Measurements from ENCODE around the gene SNAI1.

DNA sequence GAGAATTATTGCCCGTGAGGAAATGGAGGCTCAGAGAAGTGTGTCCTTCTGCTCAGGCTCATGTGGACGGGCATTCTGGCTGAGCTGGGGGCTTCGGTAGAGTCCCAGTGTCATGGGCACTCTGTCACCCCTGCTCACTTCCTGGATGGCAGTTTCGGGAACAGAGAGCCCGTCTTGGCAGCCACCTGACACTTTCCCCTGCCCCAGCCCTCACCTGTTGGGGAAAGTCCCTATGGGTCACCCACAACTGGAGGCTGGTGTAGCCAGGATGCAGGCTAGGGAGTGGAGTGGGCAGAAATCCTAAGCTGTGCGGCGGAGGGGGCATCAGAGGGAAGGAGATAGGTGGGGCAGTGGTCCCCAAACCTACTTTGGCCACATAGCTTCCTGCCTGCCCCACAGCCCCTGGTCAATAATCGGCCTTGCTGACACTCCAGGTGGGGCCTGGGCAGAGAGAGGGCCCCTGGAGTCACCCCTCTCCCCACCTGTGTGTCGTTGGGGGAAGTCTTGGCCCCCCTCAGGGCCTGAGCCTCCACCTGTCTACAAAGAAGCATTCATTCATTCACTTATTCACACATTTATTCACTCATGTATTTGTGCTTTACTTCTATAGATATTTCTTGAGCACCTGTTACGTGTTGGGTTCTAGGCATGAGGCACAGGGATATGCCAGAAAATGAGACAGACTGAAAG lies 40.5 kb downstream of the SNAI1 start:
- TF ChIP-seq, protein P1, sequence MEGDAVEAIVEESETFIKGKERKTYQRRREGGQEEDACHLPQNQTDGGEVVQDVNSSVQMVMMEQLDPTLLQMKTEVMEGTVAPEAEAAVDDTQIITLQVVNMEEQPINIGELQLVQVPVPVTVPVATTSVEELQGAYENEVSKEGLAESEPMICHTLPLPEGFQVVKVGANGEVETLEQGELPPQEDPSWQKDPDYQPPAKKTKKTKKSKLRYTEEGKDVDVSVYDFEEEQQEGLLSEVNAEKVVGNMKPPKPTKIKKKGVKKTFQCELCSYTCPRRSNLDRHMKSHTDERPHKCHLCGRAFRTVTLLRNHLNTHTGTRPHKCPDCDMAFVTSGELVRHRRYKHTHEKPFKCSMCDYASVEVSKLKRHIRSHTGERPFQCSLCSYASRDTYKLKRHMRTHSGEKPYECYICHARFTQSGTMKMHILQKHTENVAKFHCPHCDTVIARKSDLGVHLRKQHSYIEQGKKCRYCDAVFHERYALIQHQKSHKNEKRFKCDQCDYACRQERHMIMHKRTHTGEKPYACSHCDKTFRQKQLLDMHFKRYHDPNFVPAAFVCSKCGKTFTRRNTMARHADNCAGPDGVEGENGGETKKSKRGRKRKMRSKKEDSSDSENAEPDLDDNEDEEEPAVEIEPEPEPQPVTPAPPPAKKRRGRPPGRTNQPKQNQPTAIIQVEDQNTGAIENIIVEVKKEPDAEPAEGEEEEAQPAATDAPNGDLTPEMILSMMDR (conservative IDR thresholded peaks at IDR 0.05; ENCODE audit: low read depth, low read length), result no peak
- no peak for TF ChIP-seq EZH2 (IDR thresholded peaks at IDR 0.05; ENCODE audit: low read length, unreplicated experiment)
